GM18519 (cell line): ENCODE data around the gene LSM4.

Experiments
- ATAC-seq: cut with Tn5 transposase; IDR thresholded peaks from one replicate; pipeline ENCODE4 v1.9.1; 2021; ENCODE audit warnings: mild to moderate bottlenecking, moderate library complexity; ENCODE audit not compliant: unreplicated experiment, low FRiP score

The LSM4 gene

GRCh38 chr19:18312092-18312534 lies 10.8 kb downstream of the LSM4 start:
- no peak for ATAC-seq

GRCh38 chr19:18311502-18312091 lies 11.3 kb downstream of the LSM4 start:
- no peak for ATAC-seq

DNA sequence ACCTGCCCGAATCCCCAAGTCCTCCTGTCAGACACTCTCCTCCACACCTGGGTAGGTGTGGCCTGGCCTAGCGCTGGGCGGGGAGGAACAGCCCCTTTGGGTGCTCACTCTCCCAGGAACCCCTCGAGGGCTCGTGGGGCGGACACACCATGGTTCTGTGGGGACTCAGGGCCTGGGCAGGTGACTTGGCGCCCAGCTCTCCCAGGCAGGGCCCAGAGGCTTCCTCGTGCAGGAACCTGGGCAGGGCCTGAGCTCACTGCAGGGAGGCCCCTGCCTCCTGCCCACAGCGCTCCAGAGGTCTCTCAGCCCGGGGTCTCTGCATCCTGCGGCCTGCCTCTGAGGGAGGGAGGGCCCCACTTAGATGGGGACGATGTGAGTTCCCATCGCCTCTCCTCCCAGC lies 11.9 kb downstream of the LSM4 start:
- no peak for ATAC-seq

GRCh38 chr19:18310118-18310909 lies 12.6 kb downstream of the LSM4 start:
- no peak for ATAC-seq

- no peak for ATAC-seq
Measured at GRCh38 chr19:18309525-18310064, 13.3 kb downstream of the LSM4 start.

GRCh38 chr19:18308948-18309325 lies 13.9 kb downstream of the LSM4 start:
- ATAC-seq: no peak

- no peak for ATAC-seq
Measured at GRCh38 chr19:18308051-18308947, 14.6 kb downstream of the LSM4 start.

DNA sequence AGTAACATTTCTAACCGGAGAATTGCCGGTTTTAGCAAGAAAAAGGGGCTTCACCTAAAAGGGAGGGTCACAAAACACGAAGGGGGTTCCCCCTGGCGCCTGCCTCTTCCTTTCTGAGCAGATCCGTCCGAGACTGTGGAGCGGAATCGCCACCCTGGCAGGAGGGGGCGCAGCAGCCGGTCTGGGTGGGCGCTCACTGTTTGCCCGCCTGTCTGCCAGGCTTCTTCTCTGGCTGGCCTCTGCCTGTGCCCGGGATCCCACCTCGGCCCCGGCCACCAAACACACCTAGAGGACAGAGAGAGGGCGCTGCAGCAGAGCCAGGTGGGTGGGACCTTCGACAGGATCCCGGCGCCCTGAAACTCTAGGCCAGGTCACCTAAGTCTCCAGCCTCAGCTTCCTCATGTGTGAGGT lies 15.6 kb downstream of the LSM4 start:
- ATAC-seq: no peak

GRCh38 chr19:18306888-18307260 lies 16.0 kb downstream of the LSM4 start:
- ATAC-seq: no peak

- no peak for ATAC-seq
Measured at GRCh38 chr19:18306209-18306887, 16.5 kb downstream of the LSM4 start.

- no peak for ATAC-seq
Measured at GRCh38 chr19:18304458-18305310, 18.2 kb downstream of the LSM4 start.

DNA sequence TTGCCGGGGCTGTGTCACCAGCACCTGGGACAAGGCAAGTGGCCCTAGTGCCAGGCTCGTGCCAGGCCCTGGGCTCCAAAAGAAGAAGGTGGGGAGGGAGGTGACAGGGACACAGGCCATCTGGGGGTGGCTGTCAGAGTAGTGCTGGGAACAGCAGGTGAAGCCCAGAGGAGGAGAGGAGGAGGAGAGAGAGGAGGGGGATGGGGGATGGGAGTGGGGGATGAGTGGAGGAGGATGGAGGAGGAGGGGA lies 18.7 kb downstream of the LSM4 start:
- no peak for ATAC-seq

- ATAC-seq: no peak
Measured at GRCh38 chr19:18301718-18302111, 21.2 kb downstream of the LSM4 start.

DNA sequence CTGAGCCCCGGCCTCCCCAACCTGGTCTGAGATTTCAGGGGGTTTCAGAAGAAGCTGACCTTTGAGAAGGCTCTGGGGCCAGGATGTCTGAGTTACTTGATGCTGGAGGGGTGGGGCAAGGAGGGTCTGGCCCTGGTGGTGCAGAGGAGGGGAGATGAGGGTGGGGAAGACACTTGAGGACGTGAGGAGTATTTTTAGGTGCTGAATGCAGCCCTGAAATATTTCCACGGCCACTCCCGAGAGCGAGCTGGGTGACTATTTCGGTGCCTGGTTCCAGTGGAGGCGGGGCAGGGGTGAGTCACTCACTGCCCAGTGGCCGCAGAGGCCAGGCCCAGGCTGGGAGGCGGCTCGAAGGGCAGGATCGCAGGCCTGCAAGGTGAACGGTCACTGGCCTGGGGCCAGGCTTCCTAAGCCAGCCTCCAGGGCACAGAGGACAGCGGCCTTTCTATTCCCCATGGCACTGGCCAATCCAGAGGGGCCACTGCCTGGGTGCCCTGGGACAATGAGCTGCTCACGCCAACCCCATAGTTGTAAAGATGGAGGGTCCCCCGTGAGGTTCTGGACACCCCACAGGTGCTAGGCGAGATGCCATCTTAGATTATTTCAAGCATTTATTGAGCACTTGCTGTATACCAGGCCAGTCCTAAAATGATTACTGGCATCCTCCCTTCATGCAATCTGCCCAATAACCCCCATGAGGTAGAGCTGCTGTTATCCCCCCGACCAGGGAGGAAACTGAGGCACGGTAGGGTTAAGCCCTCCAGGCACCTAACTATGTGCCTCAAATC lies 21.8 kb downstream of the LSM4 start:
- no peak for ATAC-seq

DNA sequence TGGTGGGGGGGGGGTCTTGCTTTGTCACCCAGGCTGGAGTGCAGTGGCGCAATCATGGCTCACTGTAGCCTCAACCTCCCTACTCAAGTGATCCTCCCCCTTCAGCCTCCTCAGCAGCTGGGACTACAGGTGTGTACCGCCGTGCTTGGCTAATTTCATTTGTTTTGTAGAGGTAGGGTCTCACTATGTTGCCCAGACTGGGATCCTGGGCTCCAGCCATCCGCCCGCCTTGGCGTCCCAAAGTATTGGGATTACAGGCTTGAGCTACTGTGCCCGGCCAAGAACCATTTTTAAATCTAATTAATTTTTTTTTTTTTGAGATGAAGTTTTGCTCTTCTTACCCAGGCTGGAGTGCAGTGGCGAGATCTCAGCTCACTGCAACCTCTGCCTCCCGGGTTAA lies 23.2 kb downstream of the LSM4 start:
- ATAC-seq: no peak

- ATAC-seq: no peak
Measured at GRCh38 chr19:18298601-18299000, 24.3 kb downstream of the LSM4 start.

DNA sequence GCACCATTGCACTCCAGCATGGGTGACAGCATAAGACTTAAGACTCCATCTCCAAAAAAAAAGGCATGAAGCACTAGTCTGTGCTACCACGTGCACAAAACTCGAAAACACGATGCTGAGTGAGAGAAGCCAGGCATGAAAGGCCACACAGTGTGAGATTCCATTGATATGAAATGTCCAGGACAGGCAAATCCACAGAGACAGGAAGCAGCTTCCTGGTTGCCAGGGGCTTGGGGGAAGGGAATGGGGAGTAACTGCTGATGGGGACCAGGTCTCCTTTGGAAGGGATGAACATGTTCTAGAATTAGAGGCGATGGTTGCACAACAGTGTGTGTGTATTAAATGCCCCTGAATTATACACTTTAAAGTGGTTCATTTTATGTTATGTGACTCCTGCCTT lies 25.6 kb downstream of the LSM4 start:
- no peak for ATAC-seq

DNA sequence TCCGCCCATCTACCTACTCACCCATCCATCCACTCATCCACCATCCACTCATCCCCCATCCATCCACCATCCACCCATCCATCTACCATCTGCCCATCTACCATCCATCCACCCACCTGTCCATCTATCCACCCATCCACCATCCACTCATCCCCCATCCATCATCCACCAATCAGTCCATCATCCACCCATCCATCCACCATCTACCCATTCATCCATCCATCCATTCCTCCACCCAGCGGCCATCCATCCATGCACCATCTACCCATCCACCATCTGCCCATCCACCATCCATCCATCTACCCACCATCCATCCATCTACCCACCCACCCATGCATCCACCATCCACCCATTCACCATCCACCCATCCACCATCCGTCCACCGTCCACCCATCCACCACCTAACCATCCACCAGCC lies 27.8 kb downstream of the LSM4 start:
- ATAC-seq: no peak

- ATAC-seq: no peak
Measured at GRCh38 chr19:18294467-18294864, 28.4 kb downstream of the LSM4 start.
